ENCODE results near the gene EMSY.
"Not testable (repeated sequence)": the region's sequence is repeated elsewhere in the genome, so short reads cannot be mapped to it uniquely, and the experiment has no call there.

Gene EMSY

GRCh38 chr11:76444384-76445120 is at the start of gene EMSY:
TSS of gene EMSY (plus strand) at chr11:76445018. CDS start at chr11:76446939, 1,921 bp downstream.
- FAIRE-seq = peak; percentile 97

GRCh38 chr11:76395296-76395695 is 49.5 kb upstream of the EMSY start:
- FAIRE-seq = no peak

DNA sequence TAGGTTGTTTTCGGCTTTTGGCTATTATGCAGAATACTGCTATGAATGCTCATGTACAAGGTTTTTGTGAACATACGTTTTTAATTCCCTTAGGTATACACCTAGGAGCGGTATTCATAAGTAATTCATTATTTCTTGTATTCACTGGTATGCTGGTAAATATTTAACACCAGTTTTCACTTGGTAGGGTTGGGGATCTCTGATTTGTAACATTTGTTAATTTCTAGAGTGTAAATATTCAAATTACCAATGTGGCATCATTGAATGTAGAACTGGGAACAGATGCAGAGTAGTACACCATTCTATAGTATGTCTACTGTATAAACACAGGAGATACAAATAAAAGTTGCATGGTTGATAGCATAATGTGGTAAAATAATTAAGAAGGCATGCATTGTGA is 47.4 kb upstream of the EMSY start:
- no peak for FAIRE-seq

DNA sequence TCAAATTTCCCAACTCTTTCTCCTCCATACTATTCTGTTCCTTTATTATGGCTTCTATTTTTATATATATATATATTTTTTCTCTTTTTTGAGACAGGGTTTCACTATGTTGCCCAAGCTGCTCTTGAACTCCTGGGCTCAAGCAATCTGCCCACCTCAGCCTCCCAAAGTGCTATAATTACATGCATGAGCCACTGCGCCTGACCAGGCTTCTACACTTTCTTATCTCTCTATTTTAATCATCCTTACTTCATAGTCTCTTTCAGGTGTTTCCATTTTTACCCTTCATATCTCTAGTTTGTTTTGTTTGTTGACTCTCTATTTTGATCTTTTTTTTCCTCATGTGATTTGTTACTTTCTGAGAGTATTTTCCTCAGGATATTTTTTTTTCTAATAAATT is 43.9 kb upstream of the EMSY start:
- FAIRE-seq = no peak

DNA sequence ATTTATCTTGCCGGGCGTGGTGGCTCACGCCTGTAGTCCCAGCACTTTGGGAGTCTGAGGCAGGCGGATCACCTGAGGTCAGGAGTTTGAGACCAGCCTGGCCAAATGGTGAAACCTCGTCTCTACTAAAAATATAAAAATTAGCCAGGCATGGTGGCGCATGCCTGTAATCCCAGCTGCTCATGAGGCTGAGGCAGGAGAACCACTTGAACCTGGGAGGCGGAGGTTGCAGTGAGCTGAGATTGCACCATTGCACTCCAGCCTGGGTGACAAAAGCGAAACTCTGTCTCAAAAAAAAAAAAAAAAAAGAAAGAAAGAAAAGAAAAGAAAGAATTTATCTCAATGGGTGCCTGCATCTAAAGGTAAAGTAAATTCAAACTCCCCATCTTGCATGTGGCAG is 43.3 kb upstream of the EMSY start:
- not testable (repeated sequence) for FAIRE-seq

- FAIRE-seq = no peak
Measured at GRCh38 chr11:76406359-76406758, 38.5 kb upstream of the EMSY start.

DNA sequence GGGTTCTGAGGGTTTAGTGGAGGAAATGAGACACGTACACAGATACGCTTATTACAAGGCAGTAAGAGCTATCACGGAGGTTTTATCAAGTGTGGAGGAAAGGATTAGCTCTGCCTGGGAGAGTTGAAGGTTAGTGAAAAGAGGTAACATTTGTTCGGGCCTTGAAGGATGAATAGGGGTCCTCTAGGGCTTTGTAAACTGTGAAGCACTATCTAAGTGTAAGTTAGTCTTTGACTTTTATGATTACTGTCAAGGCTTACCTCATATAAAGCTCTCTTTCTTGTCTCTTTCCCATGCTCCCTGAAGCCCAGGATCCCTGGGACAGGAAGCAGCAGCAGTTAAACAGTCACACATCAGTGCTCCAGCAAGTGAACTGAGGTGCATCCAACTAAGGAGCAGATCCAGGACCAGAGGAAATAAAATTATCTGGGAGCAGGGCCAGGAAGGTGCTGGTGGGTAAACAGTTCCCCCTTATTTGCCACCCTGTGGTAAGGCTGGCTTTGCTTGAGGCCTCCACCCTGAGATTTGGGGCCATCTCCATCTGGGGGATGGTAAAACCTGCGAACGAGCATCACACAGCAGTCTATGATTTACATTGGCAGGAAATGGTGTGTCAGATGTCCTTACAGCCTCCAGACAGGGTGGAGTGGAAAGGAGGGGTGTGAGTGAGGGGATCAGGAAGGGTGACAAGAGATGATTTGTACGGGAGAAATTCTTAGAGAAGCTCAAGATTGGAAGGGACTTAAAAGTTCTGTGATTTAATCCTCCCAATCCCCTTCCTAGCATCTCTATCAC is 36.5 kb upstream of the EMSY start:
- no peak for FAIRE-seq

DNA sequence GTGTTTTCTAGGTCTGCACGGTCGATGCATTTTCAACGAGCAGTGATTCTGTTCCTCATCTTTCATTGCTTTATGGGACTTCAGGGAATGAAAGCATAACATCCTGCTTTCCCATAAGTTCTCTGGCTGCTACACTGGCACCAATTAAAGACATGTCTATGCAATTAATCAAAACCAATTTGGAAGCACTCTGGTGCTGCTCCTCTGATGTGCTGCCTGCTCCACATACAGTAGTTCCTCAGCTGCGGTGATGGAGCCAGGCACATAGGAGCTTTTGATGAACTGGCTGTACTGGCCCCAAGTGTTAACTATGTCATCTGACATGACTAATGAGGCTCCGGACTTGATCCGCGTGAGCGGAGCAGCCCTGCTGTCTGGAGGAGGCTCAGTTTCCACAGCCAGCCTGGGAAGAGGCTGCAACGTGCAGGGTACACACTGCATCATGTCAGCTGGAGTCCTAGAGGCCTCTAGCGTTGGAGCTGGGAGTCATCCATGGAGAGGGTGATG is 33.9 kb upstream of the EMSY start:
- FAIRE-seq = no peak

DNA sequence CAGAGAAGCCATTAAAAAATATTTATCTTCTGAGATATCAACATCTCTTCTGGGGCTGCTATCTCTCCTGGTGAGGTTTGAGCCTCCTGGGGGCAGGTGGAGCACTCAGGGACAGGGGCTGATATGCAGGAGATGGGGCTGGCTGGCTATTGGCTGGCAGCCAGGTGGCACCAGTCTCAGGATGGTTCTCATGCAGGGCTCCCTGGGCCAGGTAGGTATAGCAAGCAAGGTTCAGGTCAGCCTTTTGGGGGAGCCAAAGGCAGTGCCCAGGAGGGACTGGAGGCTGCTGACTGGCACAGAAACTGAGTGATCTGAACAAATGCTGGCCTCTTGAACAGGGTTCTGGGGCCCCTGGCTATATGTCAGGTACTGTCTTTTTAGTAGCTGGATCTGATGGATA is 29.7 kb upstream of the EMSY start:
- no peak for FAIRE-seq

GRCh38 chr11:76419896-76420295 is 24.9 kb upstream of the EMSY start:
- FAIRE-seq = no peak

DNA sequence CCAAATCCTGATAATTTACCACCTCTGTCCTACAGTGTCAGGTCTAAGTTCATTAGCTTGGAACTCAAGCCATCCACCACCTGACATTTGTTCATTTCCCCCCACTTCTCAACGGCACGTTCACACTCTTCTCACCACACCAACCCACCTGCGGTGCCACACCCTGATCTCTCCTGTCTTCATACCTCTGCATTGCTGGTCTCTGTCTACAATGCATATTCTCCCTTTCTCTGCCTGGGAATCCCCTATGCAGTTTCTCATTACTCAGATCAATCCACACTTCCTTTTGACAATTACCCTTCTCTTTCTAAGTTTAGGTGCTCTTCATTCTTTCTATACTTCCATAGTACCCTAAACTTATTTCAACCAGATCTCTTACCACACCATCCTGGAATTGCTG is 20.4 kb upstream of the EMSY start:
- no peak for FAIRE-seq

- no peak for FAIRE-seq
Measured at GRCh38 chr11:76424891-76425290, 19.9 kb upstream of the EMSY start.

DNA sequence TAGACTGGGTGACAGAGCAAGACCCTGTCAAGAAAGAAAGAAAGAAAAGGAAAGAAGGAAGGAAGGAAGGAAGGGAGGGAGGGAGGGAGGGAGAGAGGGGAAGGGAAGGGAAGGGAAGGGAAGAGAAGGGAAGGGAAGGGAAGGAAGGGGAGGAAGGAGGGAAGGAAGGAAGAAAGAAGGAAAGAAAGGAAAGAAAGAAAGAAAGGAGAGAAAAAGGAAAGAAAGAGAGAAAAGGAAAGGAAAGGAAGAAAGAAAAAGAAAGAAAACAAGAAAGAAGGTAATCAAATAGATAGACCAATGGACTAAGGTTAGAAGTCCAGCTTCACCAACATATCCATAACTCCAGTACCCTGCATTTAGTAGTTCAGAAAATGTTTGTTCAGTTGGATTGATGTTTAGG is 18.2 kb upstream of the EMSY start:
- no peak for FAIRE-seq

DNA sequence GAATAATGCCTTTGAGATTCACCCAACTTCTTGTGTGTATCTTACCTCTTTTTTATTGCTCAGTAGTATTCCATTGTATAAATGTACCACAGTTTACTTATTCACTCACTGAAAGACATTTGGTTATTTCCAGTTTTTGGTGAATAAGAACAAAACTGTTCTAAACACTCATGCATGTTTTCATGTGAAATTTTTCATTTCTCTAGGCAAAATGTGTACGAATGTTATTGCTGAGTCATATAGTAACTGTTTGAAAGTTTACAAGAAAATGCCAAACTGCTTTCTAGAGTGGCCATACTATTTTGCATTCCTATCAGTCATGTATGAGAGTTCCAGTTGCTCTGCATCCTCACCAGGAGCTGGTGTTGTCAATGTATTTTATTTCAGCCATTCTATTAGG is 8.8 kb upstream of the EMSY start:
- FAIRE-seq = no peak

DNA sequence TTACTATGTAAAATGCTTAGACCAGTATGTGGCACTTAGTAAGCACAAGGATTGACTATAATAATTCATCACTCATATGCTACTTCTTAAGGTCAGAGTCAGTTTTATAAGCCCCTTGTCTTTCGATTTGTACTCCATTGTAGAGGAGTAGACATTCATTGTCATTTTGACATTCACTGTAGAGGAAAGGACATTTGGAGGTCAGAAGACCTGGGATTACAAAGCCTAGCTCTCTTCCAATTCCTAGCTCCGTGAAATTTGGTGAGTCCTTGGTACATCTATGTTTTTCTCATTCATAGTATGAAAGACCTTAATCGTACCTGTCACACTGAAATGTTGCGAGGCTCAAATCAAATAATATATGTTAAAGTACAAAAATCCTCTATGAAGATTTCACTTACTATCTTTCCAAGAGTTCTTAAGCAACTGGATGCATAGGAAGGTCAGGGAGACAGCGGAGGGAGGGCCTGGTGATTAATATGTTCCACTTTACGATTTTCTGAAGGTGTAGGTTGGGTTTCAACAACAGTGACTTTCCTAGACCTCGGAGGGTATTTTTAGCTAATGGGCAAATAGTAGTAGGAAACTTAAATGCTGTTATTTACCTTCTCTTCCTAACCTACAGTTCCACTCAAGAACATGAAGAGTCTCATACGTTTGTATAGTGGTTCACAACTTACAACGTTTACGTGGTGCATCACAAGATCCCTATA is 1.4 kb upstream of the EMSY start:
- FAIRE-seq = no peak

DNA sequence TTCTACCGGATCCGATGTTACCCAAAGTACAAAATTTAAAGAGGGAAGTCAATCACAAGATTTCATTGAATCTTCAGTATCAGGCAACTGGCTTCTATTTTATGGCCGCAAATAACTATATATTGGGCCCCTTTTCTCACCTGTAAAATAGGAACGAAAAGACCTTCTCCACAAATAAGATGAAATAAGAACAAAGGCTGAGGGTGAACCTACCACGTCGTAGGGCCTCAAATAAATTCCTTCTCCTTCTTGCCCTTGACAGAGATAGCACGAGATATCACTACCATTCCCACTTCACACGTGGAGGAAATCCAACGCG is 794 bp upstream of the EMSY start:
- no peak for FAIRE-seq

DNA sequence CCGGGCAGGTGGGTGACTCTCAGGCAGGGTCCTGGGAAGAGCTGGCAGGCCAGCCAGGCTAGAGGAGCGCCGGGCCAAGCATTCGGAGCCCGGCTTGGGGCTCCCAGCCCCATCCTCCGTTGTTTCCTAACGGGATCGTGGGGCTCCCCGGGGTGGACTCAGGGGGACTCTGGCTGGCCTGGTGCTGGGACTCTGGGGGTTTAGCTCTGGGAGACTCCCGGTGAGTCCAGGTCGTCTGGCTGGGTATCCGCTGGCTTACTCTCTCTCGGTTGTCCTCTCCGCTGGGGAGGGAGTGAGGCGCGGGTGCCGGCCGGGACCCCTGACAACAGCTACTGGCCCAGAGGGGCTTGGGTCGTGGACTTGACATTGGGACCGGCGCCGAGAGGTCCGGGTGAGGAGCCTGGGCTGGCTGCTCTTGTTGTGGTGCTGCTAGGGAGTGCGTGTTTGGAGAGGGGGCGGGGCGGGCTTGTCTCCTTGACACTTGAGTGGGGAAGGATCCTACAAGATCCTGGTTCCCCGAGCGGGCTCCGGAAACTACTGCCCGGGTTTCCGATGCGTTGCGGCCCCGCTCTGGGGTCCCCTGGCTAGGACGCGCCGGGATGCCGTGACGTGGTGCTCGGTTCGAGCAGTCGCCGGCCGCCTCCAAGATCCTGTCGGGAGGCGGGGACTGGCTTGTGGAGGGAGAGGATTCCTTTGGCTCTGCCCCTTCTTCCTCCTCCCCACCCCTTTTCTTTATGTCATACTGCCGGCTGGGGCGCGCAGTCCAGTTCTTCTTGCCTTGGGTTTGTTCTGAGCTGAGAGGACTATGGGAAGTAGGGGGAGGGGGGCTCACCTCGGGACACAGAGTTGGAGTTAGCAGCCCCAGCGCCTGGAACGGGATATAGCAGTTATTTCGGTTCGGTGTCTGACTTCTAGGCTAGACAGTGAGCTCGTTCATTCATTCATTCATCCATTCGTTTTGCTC is 585 bp downstream of the EMSY start:
- FAIRE-seq = peak; percentile 9

DNA sequence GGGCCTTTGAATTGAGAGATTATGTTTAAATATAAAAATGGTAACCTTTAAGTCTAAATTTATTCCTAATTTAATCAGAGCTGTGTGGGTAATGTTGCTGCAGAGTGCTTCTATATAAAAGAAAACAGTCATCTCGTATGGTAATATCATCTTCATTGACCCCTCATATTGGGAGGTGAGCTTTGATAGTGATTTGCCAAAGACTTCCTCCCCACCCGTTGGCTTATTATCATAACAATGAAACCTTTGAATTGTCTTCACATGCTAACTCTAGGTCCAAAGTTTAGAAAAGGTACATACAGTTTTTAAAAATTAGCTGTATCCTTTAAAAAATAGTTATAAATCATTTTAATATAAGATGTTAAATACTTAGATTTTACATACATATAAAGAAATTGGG is 3.7 kb downstream of the EMSY start:
- no peak for FAIRE-seq

DNA sequence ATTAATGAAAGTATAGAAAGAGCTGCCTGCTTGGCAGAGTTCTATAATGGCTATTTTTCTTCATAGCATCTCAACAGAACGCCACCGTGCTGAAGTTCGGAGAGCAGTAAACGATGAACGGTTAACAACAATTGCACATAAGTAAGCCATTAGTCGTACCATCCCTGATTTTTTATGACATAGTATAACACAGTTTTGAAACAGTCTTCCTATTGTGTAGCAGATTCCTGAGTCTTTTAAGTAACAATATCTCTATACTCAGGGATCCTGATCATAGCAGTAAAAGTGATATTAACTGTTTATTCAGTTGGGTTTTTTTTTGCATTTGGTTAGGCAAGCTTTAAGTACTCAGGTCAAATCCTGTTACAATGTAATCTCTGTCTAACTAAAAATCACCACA is 8.4 kb downstream of the EMSY start:
- FAIRE-seq = no peak

DNA sequence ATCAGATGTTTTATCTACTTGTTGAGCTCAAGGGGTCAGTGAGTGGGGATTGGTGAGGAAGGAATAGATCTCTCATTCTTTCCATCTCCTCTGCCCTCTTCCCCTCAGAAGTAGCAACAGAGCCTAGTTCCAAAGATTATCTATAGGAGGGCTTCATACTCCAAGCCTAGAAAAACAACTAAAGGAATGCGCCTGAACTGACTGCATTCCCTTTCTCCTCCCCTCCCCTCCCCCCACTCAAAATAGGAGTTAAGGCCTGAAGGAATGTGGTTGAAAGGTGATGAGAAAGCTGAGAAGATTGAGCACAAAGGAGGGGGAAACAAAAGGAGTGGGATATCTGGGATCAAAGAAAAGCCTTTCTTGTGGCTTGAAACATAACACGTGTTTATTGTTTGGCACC is 10.5 kb downstream of the EMSY start:
- FAIRE-seq = no peak

GRCh38 chr11:76455931-76456330 is 11.1 kb downstream of the EMSY start:
- no peak for FAIRE-seq

DNA sequence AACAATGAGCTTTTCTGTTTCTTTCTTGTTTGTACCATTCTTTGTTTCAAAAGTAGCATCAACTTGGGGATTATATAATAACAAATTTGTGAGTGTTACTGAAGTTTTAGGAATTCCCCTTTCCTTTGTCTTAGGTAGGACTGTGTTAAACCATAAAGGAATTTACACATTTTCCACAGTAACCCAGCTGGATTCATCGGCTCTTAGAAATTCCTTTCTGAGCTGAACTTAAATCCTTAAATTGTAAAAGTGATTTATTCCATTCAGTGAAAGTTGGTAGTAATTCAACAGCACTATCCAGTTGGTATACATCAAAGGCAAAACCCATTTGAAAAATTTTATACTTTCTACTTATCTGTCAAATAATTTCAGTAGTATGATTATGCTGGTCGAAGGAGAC is 11.8 kb downstream of the EMSY start:
- FAIRE-seq = no peak

- no peak for FAIRE-seq
Measured at GRCh38 chr11:76459299-76459698, 14.5 kb downstream of the EMSY start.
